Measurements from ENCODE around the gene DGKG.

DGKG gene

GRCh38 chr3:186394566-186395217 is 32.7 kb upstream of the DGKG start:
- Histone ChIP-seq H3K4me3 (replicated peaks; ENCODE audit: insufficient read depth, low read length) (no peak overlapping the region), H3K27ac (replicated peaks) (no peak overlapping the region), H3K27me3 (ENCODE audit: insufficient read depth, poor library complexity, severe bottlenecking) (no peaks in the 10 kb centered on the region)
- no peak for DNase-seq (ENCODE audit: low read depth in 1 of 2, low spot score in 1 of 2)
- TF ChIP-seq REST (IDR thresholded peaks at IDR 0.05; ENCODE audit: insufficient replicate concordance, low read depth): no peak
- TF ChIP-seq, protein P1, sequence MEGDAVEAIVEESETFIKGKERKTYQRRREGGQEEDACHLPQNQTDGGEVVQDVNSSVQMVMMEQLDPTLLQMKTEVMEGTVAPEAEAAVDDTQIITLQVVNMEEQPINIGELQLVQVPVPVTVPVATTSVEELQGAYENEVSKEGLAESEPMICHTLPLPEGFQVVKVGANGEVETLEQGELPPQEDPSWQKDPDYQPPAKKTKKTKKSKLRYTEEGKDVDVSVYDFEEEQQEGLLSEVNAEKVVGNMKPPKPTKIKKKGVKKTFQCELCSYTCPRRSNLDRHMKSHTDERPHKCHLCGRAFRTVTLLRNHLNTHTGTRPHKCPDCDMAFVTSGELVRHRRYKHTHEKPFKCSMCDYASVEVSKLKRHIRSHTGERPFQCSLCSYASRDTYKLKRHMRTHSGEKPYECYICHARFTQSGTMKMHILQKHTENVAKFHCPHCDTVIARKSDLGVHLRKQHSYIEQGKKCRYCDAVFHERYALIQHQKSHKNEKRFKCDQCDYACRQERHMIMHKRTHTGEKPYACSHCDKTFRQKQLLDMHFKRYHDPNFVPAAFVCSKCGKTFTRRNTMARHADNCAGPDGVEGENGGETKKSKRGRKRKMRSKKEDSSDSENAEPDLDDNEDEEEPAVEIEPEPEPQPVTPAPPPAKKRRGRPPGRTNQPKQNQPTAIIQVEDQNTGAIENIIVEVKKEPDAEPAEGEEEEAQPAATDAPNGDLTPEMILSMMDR (IDR thresholded peaks at IDR 0.05; ENCODE audit: insufficient read depth, low read length): no peak
- no peak for TF ChIP-seq SPI1 (IDR thresholded peaks at IDR 0.05; ENCODE audit: borderline replicate concordance, low read depth)
- TF ChIP-seq GABPA (IDR thresholded peaks at IDR 0.05; ENCODE audit: low read depth): no peak
- no peak for TF ChIP-seq POLR2AphosphoS5 (IDR thresholded peaks at IDR 0.05; ENCODE audit: low read depth)

DNA sequence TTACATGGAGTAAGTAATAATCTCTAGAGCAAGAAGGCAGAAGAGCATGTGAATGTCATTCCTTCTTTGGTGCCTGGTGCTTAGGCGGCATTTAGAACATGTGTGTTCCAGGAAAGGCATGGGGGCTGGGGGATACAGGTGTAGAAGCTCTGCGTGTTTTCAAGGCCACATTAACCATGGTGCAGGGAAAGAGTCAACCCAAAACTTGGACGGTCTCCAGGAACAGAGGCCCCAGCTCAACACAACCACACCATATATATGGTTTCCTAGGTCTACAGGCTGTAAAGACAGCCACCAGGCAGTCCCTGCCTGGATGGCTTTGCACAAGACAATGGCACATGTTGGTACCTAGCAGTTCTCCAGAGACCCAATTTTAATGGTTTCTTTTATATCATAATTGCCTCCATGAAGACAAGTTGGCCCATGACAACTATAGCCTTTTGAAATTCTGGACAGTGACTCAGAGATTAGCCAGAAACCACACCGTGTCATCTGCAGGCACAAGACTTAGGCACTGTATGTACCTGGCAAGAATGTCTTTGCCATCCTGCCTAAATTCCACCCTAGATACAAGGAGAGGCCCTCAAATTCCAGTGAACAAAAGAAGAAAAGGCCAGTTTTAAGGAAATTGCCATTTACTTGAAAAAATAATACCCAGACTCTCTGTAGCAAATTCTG is 25.0 kb upstream of the DGKG start:
- H3K27me3 ChIP-seq (ENCODE audit: insufficient read depth, poor library complexity, severe bottlenecking): no peaks in the 10 kb centered on the region
- H3K27ac ChIP-seq (replicated peaks): no peak overlapping the region
- no peak for DNase-seq (ENCODE audit: low read depth in 1 of 2, low spot score in 1 of 2)
- H3K4me3 ChIP-seq (replicated peaks; ENCODE audit: insufficient read depth, low read length): no peak overlapping the region
- TF ChIP-seq POLR2AphosphoS5 (IDR thresholded peaks at IDR 0.05; ENCODE audit: low read depth): no peak

DNA sequence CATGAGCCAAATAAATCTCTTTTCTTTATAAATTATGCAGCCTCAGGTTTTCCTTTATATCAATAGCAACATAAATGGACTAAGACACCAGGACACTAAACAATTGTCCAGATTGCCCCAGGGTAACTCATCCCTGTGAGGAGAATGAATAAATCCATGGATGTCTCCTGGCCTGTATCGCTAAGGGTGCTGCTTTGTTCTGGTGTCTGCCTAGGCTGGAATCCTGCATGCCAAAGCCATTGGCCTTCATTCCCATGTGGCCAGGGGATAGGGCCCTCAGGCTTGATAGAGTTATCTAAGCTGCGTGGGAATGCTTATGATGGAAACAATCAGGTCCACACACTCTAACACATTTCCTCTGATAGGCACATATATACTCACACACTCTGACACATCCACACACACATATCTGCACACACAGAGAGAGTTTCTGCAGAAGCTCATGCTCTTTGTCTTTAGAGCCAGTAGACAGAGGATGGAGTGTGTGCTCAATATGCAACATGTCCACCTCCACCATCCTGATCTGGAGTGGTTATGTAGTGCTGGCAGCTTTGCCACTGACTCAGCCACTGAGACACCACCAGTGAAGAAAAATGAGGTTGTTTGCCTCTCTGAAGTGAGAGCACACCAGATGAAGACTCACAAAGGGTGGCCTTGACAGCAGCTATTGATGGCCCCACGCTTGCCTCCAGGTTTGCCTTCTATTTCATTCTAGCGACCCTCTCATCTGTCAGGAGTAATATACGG is 24.0 kb upstream of the DGKG start:
- no peak overlapping the region for H3K27ac ChIP-seq (replicated peaks)
- TF ChIP-seq POLR2AphosphoS5 (IDR thresholded peaks at IDR 0.05; ENCODE audit: low read depth) (no peak), SPI1 (IDR thresholded peaks at IDR 0.05; ENCODE audit: borderline replicate concordance, low read depth) (no peak), GABPA (IDR thresholded peaks at IDR 0.05; ENCODE audit: low read depth) (no peak), REST (IDR thresholded peaks at IDR 0.05; ENCODE audit: insufficient replicate concordance, low read depth) (no peak)
- TF ChIP-seq, protein P1 (IDR thresholded peaks at IDR 0.05; ENCODE audit: insufficient read depth, low read length): no peak
- DNase-seq (ENCODE audit: low read depth in 1 of 2, low spot score in 1 of 2): no peak
- H3K4me3 ChIP-seq (replicated peaks; ENCODE audit: insufficient read depth, low read length): no peak overlapping the region
- no peaks in the 10 kb centered on the region for H3K27me3 ChIP-seq (ENCODE audit: insufficient read depth, poor library complexity, severe bottlenecking)

All from HL-60 (cell line).